Sigmoid colon (tissue), 4 donors: ENCODE data around the gene MLLT10.
"Not testable (repeated sequence)": the region's sequence is repeated elsewhere in the genome, so short reads cannot be mapped to it uniquely, and the experiment has no call there.

ENCODE experiments used
- CTCF ChIP-seq, 4 experiments: fragments of 450-650 bp in 3 of 4; fragments of 200-600 bp in 1 of 4; IDR thresholded peaks; one replicate each; pipeline ENCODE4 v1.5.1; 2016 to 2019; ENCODE audit warnings: antibody characterized with exemption in 4 of 4, mild to moderate bottlenecking in 3 of 4, moderate library complexity in 2 of 4
- EP300 ChIP-seq, 4 donors: sonication (generic); formaldehyde crosslinking; IDR thresholded peaks; one replicate each; pipeline ENCODE4 v1.6.1; 2017; ENCODE audit warnings: antibody characterized with exemption in 4 of 4
- POLR2A ChIP-seq, 2 donors: fragments of 450-650 bp; IDR thresholded peaks; one replicate each; pipeline ENCODE4 v1.6.1; 2016; ENCODE audit warnings: antibody characterized with exemption in 2 of 2, mild to moderate bottlenecking in 2 of 2, moderate library complexity in 2 of 2
- POLR2AphosphoS5 ChIP-seq, 4 donors: sonication (generic); formaldehyde crosslinking; IDR thresholded peaks; one replicate each; pipeline ENCODE4 v1.6.1; 2017; ENCODE audit warnings: antibody characterized with exemption in 4 of 4

- TF ChIP-seq CTCF, POLR2A, POLR2AphosphoS5, EP300 (IDR thresholded peaks at IDR 0.05): not testable (repeated sequence)
These were observed 40.5 kb downstream of the MLLT10 start for GRCh38 chr10:21574514-21574913.
